HG03354 (cell line): ENCODE results near the gene SH3BP5L.
"Not testable (repeated sequence)": the region's sequence is repeated elsewhere in the genome, so short reads cannot be mapped to it uniquely, and the experiment has no call there.

Experiments
- ATAC-seq: cut with Tn5 transposase; IDR thresholded peaks from one replicate; pipeline ENCODE4 v1.9.1; 2021; ENCODE audit warnings: mild to moderate bottlenecking; ENCODE audit not compliant: unreplicated experiment, poor library complexity, severe bottlenecking

SH3BP5L gene

DNA sequence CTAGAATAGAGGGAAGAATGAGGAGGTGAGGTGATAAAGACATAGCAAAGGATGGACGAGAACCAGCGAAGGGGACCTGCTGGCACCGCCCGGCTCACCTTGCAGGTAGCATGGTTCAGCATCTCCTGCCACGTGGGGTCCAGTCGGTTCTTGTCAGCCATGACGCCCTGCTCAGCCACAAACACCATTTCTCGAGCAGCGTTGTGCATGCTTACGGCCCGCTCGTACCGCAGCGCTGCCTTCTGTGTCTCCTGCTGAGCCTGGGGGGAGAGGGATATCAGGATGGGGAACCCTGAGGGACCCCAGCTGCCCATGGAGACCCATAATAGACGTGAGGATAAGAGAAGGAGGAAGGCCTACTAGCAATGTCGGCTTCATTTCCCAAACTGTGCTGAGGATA, 11.4 kb downstream of the SH3BP5L start:
- no peak for ATAC-seq

DNA sequence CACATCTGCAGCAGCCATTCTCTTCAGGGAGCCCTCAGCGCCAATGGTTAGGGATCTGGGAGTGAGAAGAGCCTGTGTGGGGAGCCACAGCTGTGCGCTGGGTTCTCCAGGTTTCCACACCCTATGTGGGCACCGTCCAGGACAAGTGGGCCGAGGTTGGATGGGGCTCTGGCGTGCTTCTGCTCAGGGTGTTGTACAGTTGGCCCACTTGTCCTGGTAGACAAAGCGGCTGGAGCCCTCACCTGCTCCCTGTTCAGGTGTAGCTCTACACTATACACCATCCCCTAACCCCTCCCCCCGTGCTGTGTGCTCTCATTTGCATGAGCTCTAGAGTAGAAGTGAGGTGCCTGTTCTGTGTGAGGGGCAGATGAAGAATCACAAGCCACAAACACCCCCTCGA, 12.2 kb downstream of the SH3BP5L start:
- no peak for ATAC-seq

GRCh38 chr1:248812736-248813425, 12.8 kb downstream of the SH3BP5L start:
- no peak for ATAC-seq

GRCh38 chr1:248811514-248812490, 13.9 kb downstream of the SH3BP5L start:
- no peak for ATAC-seq

DNA sequence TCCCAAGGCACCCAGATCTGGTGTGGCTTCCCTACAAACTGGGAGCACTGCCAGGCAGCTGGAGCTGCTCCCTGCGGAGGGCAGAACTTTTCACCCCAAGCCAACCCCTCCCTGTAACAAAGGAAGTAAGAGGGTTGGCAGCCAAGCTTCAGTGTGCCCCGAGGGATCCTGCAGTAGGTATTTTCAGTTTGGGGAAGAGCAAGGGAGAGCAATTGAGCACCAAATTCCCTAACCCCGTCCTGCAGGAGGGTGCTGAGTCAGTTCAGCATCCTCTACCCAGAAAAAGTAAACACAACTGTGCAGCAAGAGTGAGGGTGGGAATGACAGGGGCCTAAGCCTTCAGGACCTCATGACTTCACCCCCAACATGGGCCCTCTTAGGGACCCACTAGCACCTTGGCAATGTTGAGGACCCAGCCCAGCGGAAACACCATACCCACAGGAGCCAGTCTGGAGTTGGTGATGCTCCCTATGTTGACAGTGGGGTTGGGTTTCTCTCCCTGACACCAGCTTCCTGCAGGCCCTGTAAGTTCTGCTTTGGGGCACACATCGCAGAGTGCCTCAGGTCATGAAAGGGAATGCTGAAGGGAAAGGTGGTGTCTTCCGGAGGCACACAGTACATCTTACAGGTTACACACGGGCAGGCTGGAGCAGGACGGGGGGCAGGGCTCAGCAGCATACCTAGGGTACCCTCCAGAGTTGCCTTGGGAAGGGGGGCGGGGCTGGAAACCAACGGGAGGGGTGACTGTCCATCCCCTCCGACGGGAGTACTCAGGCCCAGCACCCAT, 14.8 kb downstream of the SH3BP5L start:
- no peak for ATAC-seq

- ATAC-seq, result no peak
Observed at GRCh38 chr1:248810000-248810726, 15.6 kb downstream of the SH3BP5L start.

DNA sequence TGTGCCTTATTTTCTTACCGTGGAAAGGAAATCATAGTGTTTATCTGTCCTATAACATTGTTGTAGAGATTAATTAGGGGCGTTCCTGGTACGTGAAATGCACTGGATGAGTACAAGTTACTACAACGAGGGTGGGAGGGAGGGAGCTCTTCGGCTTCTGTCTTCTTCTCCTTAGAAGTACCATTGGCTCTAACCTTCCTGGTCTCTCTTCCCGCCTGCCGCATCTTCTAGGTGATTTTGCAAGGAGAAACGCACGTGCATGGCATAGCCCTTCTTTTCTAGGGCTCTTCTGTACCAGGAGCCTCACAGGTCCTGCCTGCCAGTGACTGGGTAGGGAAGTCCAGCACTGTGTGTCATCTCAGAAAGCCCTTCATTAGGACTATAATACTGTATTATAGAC, 16.8 kb downstream of the SH3BP5L start:
- ATAC-seq, result no peak

- ATAC-seq, result peak; percentile 52
Observed at GRCh38 chr1:248807067-248807737, 18.5 kb downstream of the SH3BP5L start.

GRCh38 chr1:248805876-248806275, 19.8 kb downstream of the SH3BP5L start:
- no peak for ATAC-seq

DNA sequence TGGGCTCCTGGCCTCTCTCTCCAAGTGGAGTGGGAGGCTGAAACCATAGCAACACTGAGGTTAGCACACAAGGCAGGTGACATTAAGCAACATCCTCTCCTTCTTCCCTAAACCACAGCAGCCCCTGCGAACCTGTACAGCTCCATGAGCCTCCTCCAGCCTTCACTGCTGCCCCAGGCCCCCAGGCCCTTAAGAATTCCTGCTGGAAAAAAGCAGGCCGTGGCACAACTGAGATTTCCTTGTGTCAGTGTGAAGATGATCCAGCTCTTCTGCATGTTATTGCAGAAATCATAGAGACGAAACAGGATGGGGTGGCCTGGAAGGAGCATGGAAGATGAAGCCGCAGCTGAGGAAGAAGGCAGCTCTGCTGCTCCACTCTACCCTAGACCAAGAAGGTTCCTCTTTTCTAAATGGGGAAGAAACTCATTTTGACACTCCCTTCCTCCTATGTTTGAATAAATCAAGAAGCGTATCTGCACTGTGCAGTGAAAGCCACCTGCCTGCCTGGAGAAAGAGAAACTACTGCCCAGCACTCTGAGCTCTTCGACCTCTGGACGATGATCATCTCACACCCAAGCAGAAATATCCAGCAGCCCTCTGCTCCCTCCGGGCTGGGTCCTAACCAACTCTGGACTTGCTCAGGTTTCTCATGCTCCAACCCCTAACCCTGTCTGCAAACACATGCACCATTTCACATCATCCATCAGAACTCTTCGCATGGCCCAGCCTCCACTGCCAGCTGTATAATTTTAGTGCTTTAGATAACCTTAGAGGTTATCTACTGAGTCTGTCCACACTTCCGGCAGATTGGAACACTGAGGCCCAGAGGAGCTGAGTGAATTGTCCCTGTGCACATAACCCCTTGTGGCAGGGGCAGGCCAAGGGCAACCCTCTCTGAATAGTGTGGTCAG, 20.7 kb downstream of the SH3BP5L start:
- peak; percentile 87 for ATAC-seq

DNA sequence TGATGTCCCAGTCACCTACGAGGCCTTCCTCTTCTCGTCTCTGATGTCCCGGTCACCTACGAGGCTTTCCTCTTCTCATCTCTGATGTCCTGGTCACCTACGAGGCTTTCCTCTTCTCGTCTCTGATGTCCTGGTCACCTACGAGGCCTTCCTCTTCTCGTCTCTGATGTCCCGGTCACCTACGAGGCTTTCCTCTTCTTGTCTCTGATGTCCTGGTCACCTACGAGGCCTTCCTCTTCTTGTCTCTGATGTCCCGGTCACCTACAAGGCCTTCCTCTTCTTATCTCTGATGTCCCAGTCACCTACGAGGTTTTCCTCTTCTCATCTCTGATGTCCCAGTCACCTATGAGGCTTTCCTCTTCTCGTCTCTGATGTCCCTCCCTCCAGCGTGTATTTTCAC, 22.2 kb downstream of the SH3BP5L start:
- not testable (repeated sequence) for ATAC-seq

DNA sequence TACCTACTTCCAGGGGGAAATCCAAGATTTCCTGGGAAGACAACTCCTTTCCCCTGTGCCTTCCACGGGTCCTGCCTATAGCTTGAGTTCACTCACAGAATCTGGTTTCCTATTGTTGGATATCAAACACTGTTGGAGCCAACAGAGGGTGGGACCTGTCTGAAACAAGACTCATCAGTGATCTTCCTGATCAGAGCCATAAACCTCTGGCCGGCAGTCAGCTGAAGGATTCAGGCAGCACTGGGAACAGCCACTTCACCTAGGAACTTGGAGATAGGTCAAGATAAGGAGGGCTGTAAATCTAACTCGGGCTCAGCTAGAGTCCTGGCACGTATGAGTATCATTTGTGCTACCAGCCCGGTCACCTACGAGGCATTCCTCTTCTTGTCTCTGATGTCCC, 23.3 kb downstream of the SH3BP5L start:
- ATAC-seq, result no peak

GRCh38 chr1:248800459-248800858, 25.3 kb downstream of the SH3BP5L start:
- ATAC-seq, result no peak

GRCh38 chr1:248798791-248799190, 26.9 kb downstream of the SH3BP5L start:
- no peak for ATAC-seq

- ATAC-seq, result not testable (repeated sequence)
Observed at GRCh38 chr1:248794663-248795062, 31.1 kb downstream of the SH3BP5L start.

GRCh38 chr1:248793592-248793991, 32.1 kb downstream of the SH3BP5L start:
- peak; percentile 88 for ATAC-seq

GRCh38 chr1:248792342-248792741, 33.4 kb downstream of the SH3BP5L start:
- ATAC-seq, result peak; percentile 46

DNA sequence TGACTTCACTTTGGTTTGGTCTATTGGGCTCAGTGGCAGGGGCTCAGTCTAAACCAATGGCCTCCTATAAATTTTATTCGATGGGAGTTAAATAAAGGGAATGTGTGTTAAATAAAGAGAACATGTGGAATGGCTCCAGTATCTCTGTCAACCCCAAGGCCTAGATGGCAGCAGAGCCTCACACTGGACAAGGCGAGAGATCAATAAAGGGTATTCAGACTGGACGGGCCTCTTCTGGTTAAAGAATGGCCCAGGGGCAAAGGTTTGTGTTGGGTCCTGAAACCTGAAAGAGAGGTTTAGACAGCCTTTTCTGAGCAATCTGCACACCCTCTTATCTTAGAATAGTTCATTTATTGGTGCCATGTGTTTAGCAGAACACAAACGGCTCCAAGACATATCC, 34.7 kb downstream of the SH3BP5L start:
- ATAC-seq, result no peak
